IMR-90 (cell line): Measurements from ENCODE around the gene KMT2A. TPM values are rescaled to one million over a fixed set of nuclear protein-coding genes. Genes with fewer than 3 reads are reported as not detected.
A peak's percentile ranks its signal among the peaks of the same experiment; 100 is the strongest.

Source experiments
- ATAC-seq: fragments of 200-7000 bp; cut with Tn5 transposase; 2 replicates; pipeline ENCODE4 v1.9.1; 2020; ENCODE audit warnings: low read depth, mild to moderate bottlenecking, moderate library complexity
- BruUV-seq: library from RNA; stranded (reverse); fragments of 400-500 nt; replicated peaks from 2 replicates; lab custom pipeline; 2021; lab: Mats Ljungman, UMichigan
- CTCF ChIA-PET: fragments of 300-600 bp; formaldehyde crosslinking; extraction: SDS; loops from one replicate; lab custom pipeline; 2021; ENCODE audit warnings: antibody characterized with exemption; lab: Yijun Ruan, JAX
- POLR2A ChIA-PET: fragments of 300-600 bp; sonication (Branson Sonifier 250); formaldehyde crosslinking; loops from one replicate; lab custom pipeline; 2022; ENCODE audit warnings: antibody characterized with exemption; ENCODE audit not compliant: unreplicated experiment; lab: Charles Lee
- DNase-seq: peaks from one replicate; pipeline ENCODE4 v3.0.0; 2013
- H2AFZ ChIP-seq: replicated peaks from 2 replicates; pipeline ENCODE3; 2013; ENCODE audit warnings: low read length, mild to moderate bottlenecking; ENCODE audit not compliant: poor library complexity
- H2AK5ac ChIP-seq: 2 replicates; pipeline ENCODE4 v1.6.1; 2013; ENCODE audit warnings: low read depth, low read length, inconsistent platforms
- H2AK9ac ChIP-seq: replicated peaks from 2 replicates; pipeline ENCODE3; 2013; ENCODE audit warnings: mild to moderate bottlenecking, low read depth, low read length, moderate library complexity; ENCODE audit not compliant: poor library complexity
- H2BK120ac ChIP-seq: 2 replicates; pipeline ENCODE4 v1.6.1; 2013; ENCODE audit warnings: low read depth, low read length, inconsistent platforms
- H2BK15ac ChIP-seq: 3 replicates; pipeline ENCODE4 v1.6.1; 2013; ENCODE audit warnings: low read depth, low read length, inconsistent platforms
- H2BK20ac ChIP-seq: 2 replicates; pipeline ENCODE4 v1.6.1; 2013; ENCODE audit warnings: low read depth, mild to moderate bottlenecking, inconsistent platforms, low read length, moderate library complexity
- H2BK5ac ChIP-seq: 2 replicates; pipeline ENCODE4 v1.6.1; 2013; ENCODE audit warnings: mild to moderate bottlenecking, low read depth, low read length, inconsistent platforms; ENCODE audit not compliant: poor library complexity, severe bottlenecking
- H3K14ac ChIP-seq: replicated peaks from 2 replicates; pipeline ENCODE4 v1.6.1; 2013; ENCODE audit warnings: low read depth, low read length, inconsistent platforms
- H3K18ac ChIP-seq: 2 replicates; pipeline ENCODE4 v1.6.1; 2013; ENCODE audit warnings: low read depth, low read length, control low read depth
- H3K23ac ChIP-seq: 2 replicates; pipeline ENCODE4 v1.6.1; 2013; ENCODE audit warnings: low read depth, low read length, inconsistent platforms
- H3K27ac ChIP-seq: 2 replicates; pipeline ENCODE4 v1.5.1; 2013; ENCODE audit warnings: mild to moderate bottlenecking, control low read depth, low read length; ENCODE audit not compliant: insufficient read depth
- H3K27me3 ChIP-seq: 2 replicates; pipeline ENCODE4 v1.6.1; 2013; ENCODE audit warnings: low read length; ENCODE audit not compliant: control insufficient read depth, insufficient read depth
- H3K36me3 ChIP-seq: 2 replicates; pipeline ENCODE4 v1.6.1; 2013; ENCODE audit warnings: low read length, mixed read lengths; ENCODE audit not compliant: control insufficient read depth, insufficient read depth
- H3K4ac ChIP-seq: 2 replicates; pipeline ENCODE4 v1.6.1; 2013; ENCODE audit warnings: low read depth, low read length, inconsistent platforms
- H3K4me1 ChIP-seq: 2 replicates; pipeline ENCODE4 v1.6.1; 2013; ENCODE audit warnings: low read length, mixed read lengths; ENCODE audit not compliant: control insufficient read depth, insufficient read depth
- H3K4me2 ChIP-seq: 2 replicates; pipeline ENCODE4 v1.6.1; 2013; ENCODE audit warnings: low read depth, mild to moderate bottlenecking, control low read depth, low read length, moderate library complexity
- H3K4me3 ChIP-seq: 2 replicates; pipeline ENCODE4 v1.5.1; 2013; ENCODE audit warnings: low read depth, mild to moderate bottlenecking, control low read depth, low read length, moderate library complexity; ENCODE audit not compliant: insufficient read depth
- H3K56ac ChIP-seq: 2 replicates; pipeline ENCODE4 v1.6.1; 2013; ENCODE audit warnings: low read length, inconsistent platforms; ENCODE audit not compliant: insufficient read depth; ENCODE audit errors: extremely low read depth
- H3K79me1 ChIP-seq, 2 experiments: 2 replicates each; pipeline ENCODE4 v1.6.1; 2013; ENCODE audit warnings: low read length in 2 of 2, inconsistent platforms in 1 of 2, low read depth in 1 of 2
- H3K9ac ChIP-seq: 2 replicates; pipeline ENCODE4 v1.6.1; 2013; ENCODE audit warnings: low read depth, low read length, control low read depth
- H3K9me1 ChIP-seq: 2 replicates; pipeline ENCODE4 v1.6.1; 2013; ENCODE audit warnings: low read length, inconsistent platforms; ENCODE audit not compliant: insufficient read depth
- H3K9me3 ChIP-seq: 2 replicates; pipeline ENCODE4 v1.6.1; 2013; ENCODE audit warnings: low read length; ENCODE audit not compliant: control insufficient read depth, insufficient read depth
- H4K20me1 ChIP-seq: 2 replicates; pipeline ENCODE4 v1.6.1; 2013; ENCODE audit warnings: low read length, inconsistent platforms; ENCODE audit not compliant: insufficient read depth
- H4K5ac ChIP-seq: 2 replicates; pipeline ENCODE4 v1.6.1; 2013; ENCODE audit warnings: mild to moderate bottlenecking, low read depth, low read length, control low read depth
- H4K8ac ChIP-seq, 2 experiments: 2 replicates each; pipeline ENCODE4 v1.6.1; 2013; ENCODE audit warnings: low read depth in 2 of 2, low read length in 2 of 2, control low read depth in 1 of 2, inconsistent platforms in 1 of 2
- H4K91ac ChIP-seq: 2 replicates; pipeline ENCODE4 v1.6.1; 2013; ENCODE audit warnings: low read depth, low read length, inconsistent platforms; ENCODE audit not compliant: insufficient read depth
- BHLHE40 ChIP-seq: fragments of 150-350 bp; IDR thresholded peaks from 2 replicates; pipeline ENCODE4 v1.6.1; 2016; ENCODE audit warnings: mild to moderate bottlenecking, low read depth, low read length
- CEBPB ChIP-seq: IDR thresholded peaks from 2 replicates; pipeline ENCODE4 v1.6.1; 2012; ENCODE audit warnings: low read depth, low read length, improper control_type of control experiment
- CHD1 ChIP-seq: IDR thresholded peaks from 2 replicates; pipeline ENCODE4 v1.6.1; 2012; ENCODE audit warnings: low read depth, low read length, improper control_type of control experiment
- CTCF ChIP-seq: conservative IDR thresholded peaks from 2 replicates; pipeline ENCODE4 v1.5.1; 2012; ENCODE audit warnings: mild to moderate bottlenecking, low read depth, low read length, improper control_type of control experiment
- ELK1 ChIP-seq: fragments of 150-350 bp; IDR thresholded peaks from 2 replicates; pipeline ENCODE4 v1.6.1; 2016; ENCODE audit warnings: low read depth, mild to moderate bottlenecking, low read length, moderate library complexity, borderline replicate concordance
- FOS ChIP-seq: fragments of 150-350 bp; IDR thresholded peaks from 2 replicates; pipeline ENCODE4 v1.6.1; 2016; ENCODE audit warnings: low read depth, low read length
- MAFK ChIP-seq: IDR thresholded peaks from 2 replicates; pipeline ENCODE4 v1.6.1; 2012; ENCODE audit warnings: low read depth, low read length, improper control_type of control experiment
- MAZ ChIP-seq: IDR thresholded peaks from 2 replicates; pipeline ENCODE4 v1.6.1; 2012; ENCODE audit warnings: low read depth, mild to moderate bottlenecking, low read length, improper control_type of control experiment, moderate library complexity, borderline replicate concordance
- MXI1 ChIP-seq: IDR thresholded peaks from 2 replicates; pipeline ENCODE4 v1.6.1; 2012; ENCODE audit warnings: low read depth, mild to moderate bottlenecking, low read length, moderate library complexity, borderline replicate concordance
- NFE2L2 ChIP-seq: fragments of 150-350 bp; IDR thresholded peaks from 2 replicates; pipeline ENCODE4 v1.6.1; 2016; ENCODE audit warnings: low read depth, mild to moderate bottlenecking, low read length
- POLR2A ChIP-seq: IDR thresholded peaks from 2 replicates; pipeline ENCODE4 v1.6.1; 2012; ENCODE audit warnings: mild to moderate bottlenecking, low read depth, low read length
- RAD21 ChIP-seq: IDR thresholded peaks from 2 replicates; pipeline ENCODE4 v1.6.1; 2012; ENCODE audit warnings: low read length, improper control_type of control experiment
- RCOR1 ChIP-seq: IDR thresholded peaks from 2 replicates; pipeline ENCODE4 v1.6.1; 2012; ENCODE audit warnings: mild to moderate bottlenecking, low read length, improper control_type of control experiment; ENCODE audit not compliant: insufficient replicate concordance
- RFX5 ChIP-seq: IDR thresholded peaks from 2 replicates; pipeline ENCODE4 v1.8.0; 2012; ENCODE audit warnings: low read depth, mild to moderate bottlenecking, low read length, moderate library complexity
- SMC3 ChIP-seq: fragments of 150-350 bp; IDR thresholded peaks from 2 replicates; pipeline ENCODE4 v1.6.1; 2016; ENCODE audit warnings: low read depth, mild to moderate bottlenecking, antibody characterized with exemption, low read length, moderate library complexity
- USF2 ChIP-seq: fragments of 150-350 bp; IDR thresholded peaks from 2 replicates; pipeline ENCODE4 v1.6.1; 2017; ENCODE audit warnings: mild to moderate bottlenecking, antibody characterized with exemption, low read length, low read depth
- WGBS, 2 experiments: methylation state at CpG; one replicate each; pipeline versions ENCODE4 v1.1.5 to v1.1.7; 2013; ENCODE audit warnings: missing lambda C conversion rate in 2 of 2; ENCODE audit not compliant: insufficient read length in 1 of 2; ENCODE audit errors: extremely low coverage in 2 of 2; 5-methylcytosine and 5-hydroxymethylcytosine counted together
- dilution Hi-C: fragments of 300-500 bp; cut with HindIII; formaldehyde crosslinking; loops from one replicate; pipeline ENCODE4 v1.14.3; 2018; ENCODE audit warnings: low sequenced_read_pairs; ENCODE audit not compliant: unreplicated experiment
- in situ Hi-C: fragments of 300-500 bp; cut with MboI; formaldehyde crosslinking; loops from 3 replicates; pipeline ENCODE4 v1.14.3; 2019; ENCODE audit warnings: low sequenced_read_pairs, inconsistent platforms, mixed read lengths
- intact Hi-C: fragments of 100-400 bp; cut with micrococcal nuclease; formaldehyde crosslinking; loops from 2 replicates; pipeline ENCODE4 v1.10.0; 2022
- polyA plus RNA-seq, 3 experiments: library from polyadenylated mRNA; depleted of rRNA; stranded (reverse); fragments of >200 nt; gene quantifications; 2 replicates each; pipeline ENCODE4 v1.2.3, GENCODE V29; 2012; ENCODE audit warnings: low replicate concordance in 1 of 3
- total RNA-seq: library from RNA; depleted of rRNA; stranded (reverse); fragments of >200 nt; gene quantifications from 2 replicates; pipeline ENCODE4 v1.2.3, GENCODE V29; 2012

KMT2A gene
- total and polyA plus RNA-seq, 2 of the 4 experiments (the other 2 are of a cell fraction), result 18.2 to 21.1 TPM

GRCh38 chr11:118532091-118532490, 95.8 kb downstream of the KMT2A start:
- no TSS peak for BruUV-seq
- Histone ChIP-seq H3K79me1 (peaks cover 0 to 24% of the 10 kb centered on the region in 2 experiments; a peak in 3 of 4 replicates), H3K4me2 (peak overlapping the region; percentile 100; the same call in 1 of the 2 replicates), H3K14ac (no peak overlapping the region), H4K20me1 (no peaks in the 10 kb centered on the region), H3K56ac (no peak overlapping the region), H2AFZ (peak overlapping the region; percentile 98), H2BK20ac (no peak overlapping the region), H3K4ac (peak overlapping the region; percentile 68; the same call in 1 of the 2 replicates), H3K23ac (0 out of 2 replicates have a peak overlapping the region, but pooled peaks have one; percentile 25), H3K36me3 (peaks cover 3% of the 10 kb centered on the region), H3K4me3 (peak overlapping the region; percentile 92; the same call in 1 of the 2 replicates), H3K18ac (no peak overlapping the region), H3K9me3 (no peaks in the 10 kb centered on the region), H3K27me3 (no peaks in the 10 kb centered on the region), H2BK5ac (no peak overlapping the region), H4K5ac (no peak overlapping the region), H3K27ac (no peak overlapping the region), H2AK9ac (peak overlapping the region; percentile 28), H3K9ac (no peak overlapping the region), H2BK15ac (no peak overlapping the region), H3K9me1 (no peaks in the 10 kb centered on the region; the same call in 1 of the 2 replicates), H2AK5ac (peak overlapping the region; percentile 53; the same call in 1 of the 2 replicates), H3K4me1 (peaks cover 1% of the 10 kb centered on the region; the same call in 1 of the 2 replicates), H2BK120ac (no peak overlapping the region), H4K8ac (peak overlapping the region in 1 of 2 experiments; percentile 83; a peak in 2 of 4 replicates), H4K91ac (no peak overlapping the region)
- ChIA-PET CTCF (no interaction called here), POLR2A (interaction anchor here (1.0 kb wide), 1 partner anchor 41 kb away, joined by 3 read pairs; no protein-coding TSS in a partner anchor)
- ATAC-seq, result no peak
- WGBS, 2 experiments, result 88% methylated on average over 6 of the region's 10 CpGs; no CpG with 5 or more reads in 1 of the 2 experiments
- dilution Hi-C loops, result no loop called here
- in situ Hi-C loops, result no loop called here
- DNase-seq, result no peak
- TF ChIP-seq CEBPB (no peak), CHD1 (no peak), BHLHE40 (no peak), ELK1 (no peak), MXI1 (no peak), CTCF (no peak), FOS (no peak), MAZ (no peak), MAFK (no peak), NFE2L2 (no peak), USF2 (no peak), RFX5 (no peak), POLR2A (no peak), RAD21 (no peak), SMC3 (no peak), RCOR1 (no peak)
- intact Hi-C loops, result no loop called here
